ENCODE data around the gene ADIPOR2. TPM values are rescaled to one million over a fixed set of nuclear protein-coding genes. Genes with fewer than 3 reads are reported as not detected.

The ADIPOR2 gene
- total RNA-seq, 1 experiment from 2014 or later: 45.3 TPM

DNA sequence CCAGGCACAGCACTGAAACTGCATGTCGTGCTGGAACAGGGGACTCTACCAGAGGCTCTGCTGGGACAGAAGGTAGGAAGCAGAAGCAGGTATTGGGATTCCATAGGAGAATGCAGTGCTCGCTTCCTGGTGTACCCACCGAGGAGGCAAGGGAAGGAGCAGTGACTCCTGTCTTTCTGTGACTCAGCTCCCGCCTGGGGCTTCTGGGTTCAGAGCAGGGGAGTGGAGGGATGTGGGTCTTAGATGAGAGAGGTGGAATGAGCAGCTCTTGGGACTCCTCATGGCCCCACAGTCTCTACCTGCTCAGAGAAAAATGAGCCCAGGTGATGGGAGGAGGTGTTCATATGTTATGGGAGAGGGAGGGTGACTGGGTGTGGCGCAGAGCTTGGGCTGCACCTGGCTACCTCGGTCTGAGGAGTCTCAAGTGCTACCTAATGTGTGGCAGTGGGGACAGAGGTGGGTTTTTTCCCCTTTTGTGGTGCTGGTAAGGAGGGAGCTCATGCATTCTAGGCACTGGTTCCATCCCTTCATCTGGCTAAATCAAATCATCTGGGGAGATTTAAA, 35.6 kb upstream of the ADIPOR2 start:
- no peak overlapping the region for H2AK5ac ChIP-seq (ENCODE audit: insufficient read length, low read length)
- no CpG with 5 or more reads among the region's 6 CpGs for WGBS (ENCODE audit: extremely low coverage, insufficient read length, low lambda C conversion rate)
- peaks cover 12 to 14% of the 10 kb centered on the region in 2 experiments for H3K4me1 Mint-ChIP-seq

More for the DNA sequence above, 35.6 kb upstream of the ADIPOR2 start:
- H3T11ph ChIP-seq (ENCODE audit: low read length): no peak overlapping the region
- H3K9me3 Mint-ChIP-seq: no peaks in the 10 kb centered on the region
- no peak overlapping the region for H2BK20ac ChIP-seq (ENCODE audit: low read depth, low read length, poor library complexity, severe bottlenecking)
- H2BK12ac ChIP-seq (ENCODE audit: insufficient read length, low read depth, low read length): no peak overlapping the region
- H3K4me1 ChIP-seq (ENCODE audit: insufficient read depth, low read length): no peaks in the 10 kb centered on the region
- H3K27ac Mint-ChIP-seq: no peak overlapping the region
- no peak overlapping the region for H2BK5ac ChIP-seq (ENCODE audit: insufficient read length, low read length)
- H3K4me2 ChIP-seq (ENCODE audit: insufficient read depth, insufficient read length, low read length): no peak overlapping the region
- no peaks in the 10 kb centered on the region for H3K9me3 ChIP-seq (ENCODE audit: control insufficient read depth, low read depth, low read length)
- no peak overlapping the region for H2BK120ac ChIP-seq (ENCODE audit: low read depth, low read length, poor library complexity, severe bottlenecking)
- no peak overlapping the region for H3K4me3 Mint-ChIP-seq
- H4K5ac ChIP-seq (ENCODE audit: insufficient read length, low read depth, low read length): no peak overlapping the region
- no peak overlapping the region for H3K18ac ChIP-seq (ENCODE audit: insufficient read length, low read depth, low read length)
- TF ChIP-seq, protein P1, sequence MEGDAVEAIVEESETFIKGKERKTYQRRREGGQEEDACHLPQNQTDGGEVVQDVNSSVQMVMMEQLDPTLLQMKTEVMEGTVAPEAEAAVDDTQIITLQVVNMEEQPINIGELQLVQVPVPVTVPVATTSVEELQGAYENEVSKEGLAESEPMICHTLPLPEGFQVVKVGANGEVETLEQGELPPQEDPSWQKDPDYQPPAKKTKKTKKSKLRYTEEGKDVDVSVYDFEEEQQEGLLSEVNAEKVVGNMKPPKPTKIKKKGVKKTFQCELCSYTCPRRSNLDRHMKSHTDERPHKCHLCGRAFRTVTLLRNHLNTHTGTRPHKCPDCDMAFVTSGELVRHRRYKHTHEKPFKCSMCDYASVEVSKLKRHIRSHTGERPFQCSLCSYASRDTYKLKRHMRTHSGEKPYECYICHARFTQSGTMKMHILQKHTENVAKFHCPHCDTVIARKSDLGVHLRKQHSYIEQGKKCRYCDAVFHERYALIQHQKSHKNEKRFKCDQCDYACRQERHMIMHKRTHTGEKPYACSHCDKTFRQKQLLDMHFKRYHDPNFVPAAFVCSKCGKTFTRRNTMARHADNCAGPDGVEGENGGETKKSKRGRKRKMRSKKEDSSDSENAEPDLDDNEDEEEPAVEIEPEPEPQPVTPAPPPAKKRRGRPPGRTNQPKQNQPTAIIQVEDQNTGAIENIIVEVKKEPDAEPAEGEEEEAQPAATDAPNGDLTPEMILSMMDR (conservative IDR thresholded peaks at IDR 0.05): no peak
- no peak overlapping the region for H2BK15ac ChIP-seq (ENCODE audit: low read depth, low read length)
- H3K23me2 ChIP-seq (ENCODE audit: insufficient read length, low read depth, low read length, poor library complexity, severe bottlenecking): no peaks in the 10 kb centered on the region
- H3K36me3 Mint-ChIP-seq (ENCODE audit: insufficient read depth in 1 of 3, low read depth in 3 of 3): no peaks in the 10 kb centered on the region
- H4K8ac ChIP-seq (replicated peaks; ENCODE audit: insufficient read length, low read depth, low read length): no peak overlapping the region
- H3K56ac ChIP-seq (ENCODE audit: insufficient read length, low read depth, low read length): no peak overlapping the region
- no peaks in the 10 kb centered on the region for H3K79me1 ChIP-seq (ENCODE audit: insufficient read depth, low read depth, low read length, poor library complexity, severe bottlenecking)
- no peak overlapping the region for H2AFZ ChIP-seq (ENCODE audit: low read length)
- no peak overlapping the region for H3K9ac ChIP-seq (ENCODE audit: extremely low read depth, insufficient read length, low read length)
- no peak for DNase-seq
- no peak overlapping the region for H4K91ac ChIP-seq (ENCODE audit: insufficient read length, low read depth, low read length)
- H3K27me3 ChIP-seq (ENCODE audit: insufficient read depth, low read length): peaks cover under 1% of the 10 kb centered on the region; the same call in 1 of the 2 replicates
- no peak overlapping the region for H3K4ac ChIP-seq (ENCODE audit: low read depth, low read length)
- H3K14ac ChIP-seq (ENCODE audit: insufficient read depth, low read length): no peak overlapping the region; the same call in 1 of the 2 replicates
- no peak overlapping the region for H3K23ac ChIP-seq (ENCODE audit: insufficient read length, low read depth, low read length)
- peaks cover 35% of the 10 kb centered on the region for H3K27me3 Mint-ChIP-seq (ENCODE audit: low read depth)
- H3K79me2 ChIP-seq (ENCODE audit: insufficient read depth, low read length): no peaks in the 10 kb centered on the region
- H3K27ac ChIP-seq (ENCODE audit: insufficient read length, low read depth, low read length): no peak overlapping the region
- H4K20me1 ChIP-seq (ENCODE audit: control insufficient read depth, insufficient read depth, insufficient read length): no peaks in the 10 kb centered on the region
